HFFc6 (cell line): ENCODE results near the gene CARMIL3. TPM values are rescaled to one million over a fixed set of nuclear protein-coding genes. Genes with fewer than 3 reads are reported as not detected.

Experiments used
- DNase-seq: peaks from one replicate; pipeline ENCODE4 v3.0.0-alpha.2; 2018
- H3K27ac Mint-ChIP-seq: 2 replicates; pipeline ENCODE4 v1.8.0; 2020; ENCODE audit warnings: mild to moderate bottlenecking, mixed read lengths
- H3K27me3 Mint-ChIP-seq: 2 replicates; pipeline ENCODE4 v1.8.0; 2021; ENCODE audit warnings: mild to moderate bottlenecking, moderate library complexity, mixed read lengths; ENCODE audit not compliant: insufficient read depth
- H3K36me3 Mint-ChIP-seq: 2 replicates; pipeline ENCODE4 v1.8.0; 2021; ENCODE audit warnings: low read depth, mixed read lengths
- H3K4me1 Mint-ChIP-seq: 2 replicates; pipeline ENCODE4 v1.8.0; 2020; ENCODE audit warnings: low read depth, mixed read lengths
- H3K4me3 Mint-ChIP-seq: 2 replicates; pipeline ENCODE4 v1.8.0; 2020; ENCODE audit warnings: mild to moderate bottlenecking, moderate library complexity, mixed read lengths
- H3K9me3 Mint-ChIP-seq: 2 replicates; pipeline ENCODE4 v1.8.0; 2020; ENCODE audit warnings: mild to moderate bottlenecking, mixed read lengths
- total RNA-seq, 6 experiments: library from RNA; stranded (reverse); fragmentation: NEBNext Ultra II Directional; extraction: Animal tissue kit (Norgen Biotek cat#: 25700); gene quantifications; 2 replicates in 1 of 6; 3 replicates in 5 of 6; pipeline ENCODE4 v1.2.3, GENCODE V29; 2021
- TF ChIP-seq, protein P1 (sequence below): fragments of 200-600 bp; sonication (generic); IDR thresholded peaks from 2 replicates; pipeline ENCODE4 v1.5.0; 2021; ENCODE audit warnings: antibody characterized with exemption, mild to moderate bottlenecking

Gene CARMIL3
- total RNA-seq, 6 experiments from 2014 or later: not detected

DNA sequence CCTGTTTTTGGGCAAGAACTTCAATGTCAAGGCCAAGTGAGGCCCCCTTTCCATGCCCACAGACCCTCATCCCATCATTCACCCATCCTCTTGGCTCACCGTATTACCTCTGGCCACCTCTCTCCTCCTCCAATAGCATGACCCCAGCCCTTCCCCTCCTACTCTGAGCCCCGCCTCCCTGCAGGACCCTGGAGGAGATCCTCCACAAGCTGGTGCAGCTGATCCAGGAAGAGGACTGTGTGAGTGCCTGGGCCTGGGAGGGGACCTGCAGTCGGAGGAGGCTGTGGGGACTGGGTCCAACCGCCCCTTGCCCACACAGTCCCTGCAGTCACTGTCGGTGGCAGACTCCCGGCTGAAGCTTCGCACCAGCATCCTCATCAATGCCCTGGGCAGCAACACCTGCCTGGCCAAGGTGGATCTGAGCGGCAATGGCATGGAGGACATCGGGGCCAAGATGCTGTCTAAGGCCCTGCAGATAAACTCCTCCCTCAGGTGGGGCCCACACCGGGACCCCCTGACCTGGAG lies 7.2 kb downstream of the CARMIL3 start:
- no peaks in the 10 kb centered on the region for H3K9me3 Mint-ChIP-seq
- no peak overlapping the region for H3K4me3 Mint-ChIP-seq
- DNase-seq: no peak
- no peaks in the 10 kb centered on the region for H3K4me1 Mint-ChIP-seq
- no peaks in the 10 kb centered on the region for H3K36me3 Mint-ChIP-seq
- no peak overlapping the region for H3K27ac Mint-ChIP-seq
- TF ChIP-seq, protein P1, sequence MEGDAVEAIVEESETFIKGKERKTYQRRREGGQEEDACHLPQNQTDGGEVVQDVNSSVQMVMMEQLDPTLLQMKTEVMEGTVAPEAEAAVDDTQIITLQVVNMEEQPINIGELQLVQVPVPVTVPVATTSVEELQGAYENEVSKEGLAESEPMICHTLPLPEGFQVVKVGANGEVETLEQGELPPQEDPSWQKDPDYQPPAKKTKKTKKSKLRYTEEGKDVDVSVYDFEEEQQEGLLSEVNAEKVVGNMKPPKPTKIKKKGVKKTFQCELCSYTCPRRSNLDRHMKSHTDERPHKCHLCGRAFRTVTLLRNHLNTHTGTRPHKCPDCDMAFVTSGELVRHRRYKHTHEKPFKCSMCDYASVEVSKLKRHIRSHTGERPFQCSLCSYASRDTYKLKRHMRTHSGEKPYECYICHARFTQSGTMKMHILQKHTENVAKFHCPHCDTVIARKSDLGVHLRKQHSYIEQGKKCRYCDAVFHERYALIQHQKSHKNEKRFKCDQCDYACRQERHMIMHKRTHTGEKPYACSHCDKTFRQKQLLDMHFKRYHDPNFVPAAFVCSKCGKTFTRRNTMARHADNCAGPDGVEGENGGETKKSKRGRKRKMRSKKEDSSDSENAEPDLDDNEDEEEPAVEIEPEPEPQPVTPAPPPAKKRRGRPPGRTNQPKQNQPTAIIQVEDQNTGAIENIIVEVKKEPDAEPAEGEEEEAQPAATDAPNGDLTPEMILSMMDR: no peak
- peaks cover 45% of the 10 kb centered on the region for H3K27me3 Mint-ChIP-seq

DNA sequence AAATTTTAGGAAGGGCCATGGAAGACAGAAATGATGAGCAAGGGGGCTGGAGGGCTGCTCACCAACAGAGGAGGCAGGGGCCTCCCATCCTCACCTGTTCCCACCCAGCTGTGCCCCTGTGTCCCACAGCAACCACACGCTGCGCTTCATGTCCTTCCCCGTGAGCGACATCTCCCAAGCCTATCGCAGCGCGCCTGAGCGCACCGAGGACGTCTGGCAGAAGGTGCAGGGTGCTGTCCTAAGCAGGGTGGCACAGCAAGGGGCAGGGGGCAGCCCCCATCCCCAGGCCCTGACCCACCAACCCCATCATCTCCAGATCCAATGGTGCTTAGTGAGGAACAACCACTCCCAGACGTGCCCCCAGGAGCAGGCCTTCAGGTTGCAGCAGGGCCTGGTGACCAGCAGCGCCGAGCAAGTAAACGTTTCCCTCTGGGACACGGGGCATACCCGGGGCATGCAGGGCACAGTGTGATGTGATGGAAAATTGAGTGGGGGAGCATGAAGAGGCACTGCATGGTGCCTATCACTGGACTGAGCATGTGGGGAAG lies 8.1 kb downstream of the CARMIL3 start:
- H3K36me3 Mint-ChIP-seq: no peaks in the 10 kb centered on the region
- peaks cover 40% of the 10 kb centered on the region for H3K27me3 Mint-ChIP-seq
- TF ChIP-seq, protein P1: no peak
- no peak overlapping the region for H3K27ac Mint-ChIP-seq
- no peaks in the 10 kb centered on the region for H3K9me3 Mint-ChIP-seq
- H3K4me1 Mint-ChIP-seq: no peaks in the 10 kb centered on the region
- no peak for DNase-seq
- H3K4me3 Mint-ChIP-seq: no peak overlapping the region

DNA sequence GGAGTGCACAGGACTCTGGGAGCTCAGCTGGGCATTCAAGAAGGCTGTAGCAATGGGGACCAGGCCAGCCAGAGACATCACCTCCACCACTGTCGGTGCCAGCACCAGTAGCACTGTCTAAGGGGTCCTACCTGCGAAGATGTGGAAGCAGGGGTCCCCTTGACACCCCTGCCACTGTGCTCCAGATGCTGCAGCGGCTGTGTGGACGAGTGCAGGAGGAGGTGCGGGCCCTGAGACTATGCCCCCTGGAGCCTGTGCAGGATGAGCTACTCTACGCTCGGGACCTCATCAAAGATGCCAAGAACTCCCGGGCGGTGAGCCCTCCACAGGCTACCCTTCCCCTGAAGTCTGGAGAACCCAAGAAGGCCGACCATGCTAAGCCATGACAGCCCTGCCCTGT lies 8.6 kb downstream of the CARMIL3 start:
- Mint-ChIP-seq H3K27me3 (peaks cover 38% of the 10 kb centered on the region), H3K36me3 (no peaks in the 10 kb centered on the region), H3K4me3 (no peak overlapping the region), H3K4me1 (no peaks in the 10 kb centered on the region), H3K27ac (no peak overlapping the region), H3K9me3 (no peaks in the 10 kb centered on the region)
- DNase-seq: no peak
- TF ChIP-seq, protein P1: no peak

DNA sequence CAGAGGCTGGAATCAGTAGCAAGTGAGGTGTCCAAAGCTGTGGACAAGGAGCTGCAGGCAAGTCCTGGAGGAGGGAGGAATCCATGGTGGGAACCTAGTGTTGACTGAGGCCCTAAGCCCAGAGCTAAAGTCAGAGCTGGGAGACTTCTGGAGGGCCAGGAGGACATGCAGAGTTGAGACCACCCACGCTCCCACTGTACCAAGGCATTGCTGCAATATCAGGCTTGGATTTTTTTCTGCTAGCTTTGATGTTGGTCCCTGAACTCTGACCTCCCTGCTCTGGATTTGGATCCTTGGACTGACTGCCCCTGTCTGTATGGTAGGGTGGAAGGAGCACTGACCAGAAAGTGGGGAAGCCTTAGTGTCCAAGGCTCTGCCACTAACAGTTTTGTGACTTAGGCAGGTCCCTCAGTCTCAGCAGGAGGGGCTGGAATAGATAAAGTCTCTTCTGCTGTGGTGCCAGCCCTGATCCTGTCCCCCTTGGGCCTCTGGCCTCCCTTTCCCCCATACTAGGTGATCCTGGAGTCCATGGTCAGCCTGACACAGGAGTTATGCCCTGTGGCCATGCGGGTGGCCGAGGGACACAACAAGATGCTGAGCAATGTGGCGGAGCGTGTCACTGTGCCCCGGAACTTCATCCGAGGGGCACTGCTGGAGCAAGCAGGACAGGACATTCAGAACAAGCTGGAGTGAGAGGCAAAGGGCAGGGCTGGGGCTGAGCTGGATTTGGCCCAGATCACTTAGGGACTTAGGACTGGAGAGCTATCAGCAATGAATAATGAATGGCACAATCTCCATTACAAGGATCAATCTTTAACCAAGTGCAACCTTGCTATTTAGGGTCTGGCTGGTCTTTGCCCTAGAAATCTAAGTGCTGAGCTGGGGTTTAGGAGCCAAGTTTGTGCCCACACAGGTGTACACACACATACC lies 9.4 kb downstream of the CARMIL3 start:
- Mint-ChIP-seq H3K27me3 (peaks cover 35% of the 10 kb centered on the region), H3K9me3 (no peaks in the 10 kb centered on the region), H3K27ac (no peak overlapping the region), H3K4me3 (no peak overlapping the region), H3K4me1 (no peaks in the 10 kb centered on the region), H3K36me3 (no peaks in the 10 kb centered on the region)
- TF ChIP-seq, protein P1: no peak
- no peak for DNase-seq

DNA sequence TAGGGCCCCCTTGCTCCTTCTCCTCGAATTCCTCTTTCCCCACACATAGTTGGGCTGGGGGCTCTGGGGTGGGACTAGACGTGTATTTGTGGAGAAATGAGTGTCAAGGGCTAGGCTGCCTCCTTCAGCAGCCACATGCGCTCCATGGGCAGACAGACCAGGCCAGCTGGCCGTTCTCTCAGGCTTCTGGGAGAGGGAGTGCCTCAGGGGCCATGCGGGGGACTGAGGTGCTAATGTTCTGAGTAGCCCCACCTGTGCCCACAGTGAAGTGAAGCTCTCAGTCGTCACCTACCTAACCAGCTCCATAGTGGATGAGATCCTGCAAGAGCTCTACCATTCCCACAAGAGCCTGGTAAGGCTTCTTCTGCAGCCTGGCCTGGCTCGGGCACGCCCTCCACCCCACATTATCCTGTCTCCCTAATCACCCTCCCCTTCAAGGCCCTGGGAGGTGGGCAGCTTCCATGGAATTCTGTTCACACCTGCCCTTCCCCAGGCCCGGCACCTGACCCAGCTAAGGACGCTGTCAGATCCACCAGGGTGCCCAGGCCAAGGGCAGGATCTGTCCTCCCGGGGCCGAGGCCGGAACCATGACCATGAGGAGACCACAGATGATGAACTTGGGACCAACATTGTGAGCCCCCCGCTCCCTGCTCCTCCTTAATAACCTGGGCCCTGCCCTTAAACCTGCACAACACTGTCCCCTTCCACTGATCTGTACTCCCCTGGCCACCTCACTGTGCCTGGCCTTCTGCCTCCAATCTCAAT lies 10.6 kb downstream of the CARMIL3 start:
- peaks cover 36% of the 10 kb centered on the region for H3K27me3 Mint-ChIP-seq

More for the DNA sequence above, 10.6 kb downstream of the CARMIL3 start:
- Mint-ChIP-seq H3K4me1 (no peaks in the 10 kb centered on the region), H3K36me3 (no peaks in the 10 kb centered on the region), H3K9me3 (no peaks in the 10 kb centered on the region), H3K4me3 (no peak overlapping the region), H3K27ac (no peak overlapping the region)
- no peak for DNase-seq
- TF ChIP-seq, protein P1: no peak
